GM23248 (cell line): ENCODE data around the gene RPS16. TPM values are rescaled to one million over a fixed set of nuclear protein-coding genes. Genes with fewer than 3 reads are reported as not detected.

ENCODE experiments used
- DNase-seq: peaks from one replicate; pipeline ENCODE4 v3.0.0-alpha.2; 2015
- H2AFZ ChIP-seq: fragments of 200-600 bp; sonication (generic); 2 replicates; pipeline ENCODE4 v1.6.1; 2016; ENCODE audit warnings: antibody characterized with exemption
- H3F3A ChIP-seq: fragments of 200-600 bp; sonication (generic); 2 replicates; pipeline ENCODE4 v1.6.1; 2016; ENCODE audit warnings: mild to moderate bottlenecking, antibody characterized with exemption, mixed run types; ENCODE audit not compliant: insufficient read depth
- H3K27ac ChIP-seq: fragments of 200-600 bp; sonication (generic); 2 replicates; pipeline ENCODE4 v1.5.1; 2016; ENCODE audit warnings: mild to moderate bottlenecking
- H3K27me3 ChIP-seq: fragments of 200-600 bp; sonication (generic); replicated peaks from 2 replicates; pipeline ENCODE4 v1.6.1; 2016; ENCODE audit warnings: mild to moderate bottlenecking; ENCODE audit not compliant: insufficient read depth
- H3K36me3 ChIP-seq: fragments of 200-600 bp; sonication (generic); 2 replicates; pipeline ENCODE4 v1.6.1; 2016; ENCODE audit warnings: low read depth, mild to moderate bottlenecking
- H3K4me1 ChIP-seq: fragments of 200-600 bp; sonication (generic); 2 replicates; pipeline ENCODE4 v1.6.1; 2016; ENCODE audit warnings: mild to moderate bottlenecking; ENCODE audit not compliant: insufficient read depth
- H3K4me2 ChIP-seq: fragments of 200-600 bp; sonication (generic); one replicate; pipeline ENCODE4 v1.6.1; 2016; ENCODE audit warnings: mild to moderate bottlenecking; ENCODE audit not compliant: unreplicated experiment
- H3K4me3 ChIP-seq: fragments of 200-600 bp; sonication (generic); 2 replicates; pipeline ENCODE4 v1.5.1; 2016; ENCODE audit warnings: mild to moderate bottlenecking
- H3K79me2 ChIP-seq: fragments of 200-600 bp; sonication (generic); 2 replicates; pipeline ENCODE4 v1.6.1; 2016; ENCODE audit warnings: mild to moderate bottlenecking; ENCODE audit not compliant: insufficient read depth
- H3K9ac ChIP-seq: fragments of 200-600 bp; sonication (generic); 2 replicates; pipeline ENCODE4 v1.6.1; 2016; ENCODE audit warnings: mild to moderate bottlenecking
- H3K9me2 ChIP-seq: fragments of 200-600 bp; sonication (generic); 2 replicates; pipeline ENCODE4 v1.6.1; 2016; ENCODE audit warnings: mixed run types, mild to moderate bottlenecking, moderate library complexity; ENCODE audit not compliant: insufficient read depth
- H3K9me3 ChIP-seq: fragments of 200-600 bp; sonication (generic); one replicate; pipeline ENCODE4 v1.6.1; 2017; ENCODE audit warnings: low read depth
- H4K20me1 ChIP-seq: fragments of 200-600 bp; sonication (generic); 2 replicates; pipeline ENCODE4 v1.6.0; 2016; ENCODE audit not compliant: insufficient read depth
- EZH2 ChIP-seq: fragments of 200-600 bp; sonication (generic); IDR thresholded peaks from 2 replicates; pipeline ENCODE4 v1.6.1; 2018; ENCODE audit warnings: antibody characterized with exemption, mild to moderate bottlenecking; ENCODE audit not compliant: insufficient read depth, poor library complexity, severe bottlenecking
- EZH2phosphoT487 ChIP-seq: fragments of 200-600 bp; sonication (generic); IDR thresholded peaks from 2 replicates; pipeline ENCODE4 v1.6.1; 2018; ENCODE audit warnings: antibody characterized with exemption, moderate library complexity, mild to moderate bottlenecking, low read depth; ENCODE audit not compliant: insufficient read depth
- WGBS, 2 experiments: methylation state at CpG; one replicate each; pipeline ENCODE4 v1.1.6; 2015 to 2017; ENCODE audit warnings: low lambda C conversion rate in 2 of 2, low coverage in 1 of 2; ENCODE audit errors: missing lambda C conversion rate in 2 of 2; 5-methylcytosine and 5-hydroxymethylcytosine counted together
- in situ Hi-C: fragments of 300-500 bp; cut with MboI; formaldehyde crosslinking; loops from 2 replicates; pipeline ENCODE4 v1.15.0; 2020
- polyA plus RNA-seq: library from polyadenylated mRNA; unstranded; fragments of >200 nt; fragmentation: Nextera tagmentation; extraction: Ambion mirVana; gene quantifications from 2 replicates; pipeline ENCODE4 v1.2.1, GENCODE V29; 2016
- total RNA-seq: library from RNA; depleted of rRNA; stranded (reverse); fragments of >200 nt; shearing (Covaris generic); gene quantifications from 2 replicates; pipeline ENCODE4 v1.2.3, GENCODE V29; 2014

Gene RPS16
- total and polyA plus RNA-seq, 2 experiments from 2014 or later: 136 to 542 TPM

DNA sequence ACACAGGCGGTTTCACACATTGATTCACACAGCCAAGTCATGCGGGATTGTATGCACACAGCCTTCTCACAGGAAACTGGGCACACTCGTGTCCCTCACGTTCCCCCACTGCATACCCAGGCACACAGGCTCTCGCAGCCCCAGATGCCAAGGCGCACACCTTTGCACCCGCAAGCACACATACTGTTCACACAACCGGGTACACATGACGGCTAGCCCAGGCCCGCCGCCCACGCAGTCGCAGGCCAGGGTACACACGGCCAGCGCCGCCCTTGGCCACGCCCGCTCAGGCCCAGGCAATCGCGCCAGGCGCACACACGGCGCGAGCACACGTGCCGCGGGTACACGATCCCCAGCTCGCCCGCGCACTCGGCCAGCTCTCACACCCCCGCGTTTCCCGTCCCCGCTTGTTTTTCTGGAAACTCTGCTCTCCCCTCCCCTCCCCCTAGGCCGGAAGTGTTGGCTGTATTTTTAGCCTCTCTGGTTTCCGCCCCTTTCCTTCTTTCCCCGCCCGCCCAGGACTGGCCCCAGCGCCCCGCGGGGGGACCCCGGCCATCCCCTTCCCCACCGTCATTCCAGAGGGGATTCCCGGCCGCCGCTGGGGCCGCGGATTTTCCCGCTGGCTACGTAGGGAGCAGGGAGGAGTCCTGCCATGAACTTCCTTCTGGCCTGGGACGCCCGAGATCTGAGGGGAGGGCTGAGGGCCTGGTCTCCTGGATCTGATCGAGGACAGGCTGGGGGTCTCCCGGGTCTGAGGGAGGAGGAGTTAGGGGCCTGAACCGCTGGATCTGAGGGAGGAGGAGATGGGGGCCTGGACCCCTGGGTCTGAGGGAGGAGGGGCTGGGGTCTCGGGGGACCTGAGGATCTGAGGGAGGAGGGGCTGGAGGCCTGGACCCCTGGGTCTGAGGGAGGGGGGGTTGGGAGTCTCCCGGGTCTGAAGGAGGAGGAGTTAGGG is 33.1 kb downstream of the RPS16 start:
- peak overlapping the region; percentile 99 for H3K27ac ChIP-seq
- H3K36me3 ChIP-seq: no peaks in the 10 kb centered on the region; the same call in 1 of the 2 replicates
- H3K4me2 ChIP-seq: peak overlapping the region; percentile 92
- H3K4me1 ChIP-seq: peaks cover 47% of the 10 kb centered on the region
- DNase-seq: peak; percentile 96
- no peaks in the 10 kb centered on the region for H3K9me3 ChIP-seq
- no peaks in the 10 kb centered on the region for H3K9me2 ChIP-seq
- peaks cover 37% of the 10 kb centered on the region for H3F3A ChIP-seq
- peaks cover 9% of the 10 kb centered on the region for H3K79me2 ChIP-seq
- no peaks in the 10 kb centered on the region for H3K27me3 ChIP-seq
- H2AFZ ChIP-seq: 0 out of 2 replicates have a peak overlapping the region, but pooled peaks have one; percentile 22
- in situ Hi-C loops: no loop called here
- H3K4me3 ChIP-seq: peak overlapping the region; percentile 72
- H4K20me1 ChIP-seq: no peaks in the 10 kb centered on the region
- TF ChIP-seq EZH2: no peak
- WGBS, 2 experiments: 2 to 3% methylated on average over 39 to 58 of the region's 59 CpGs
- peak overlapping the region; percentile 96 for H3K9ac ChIP-seq

DNA sequence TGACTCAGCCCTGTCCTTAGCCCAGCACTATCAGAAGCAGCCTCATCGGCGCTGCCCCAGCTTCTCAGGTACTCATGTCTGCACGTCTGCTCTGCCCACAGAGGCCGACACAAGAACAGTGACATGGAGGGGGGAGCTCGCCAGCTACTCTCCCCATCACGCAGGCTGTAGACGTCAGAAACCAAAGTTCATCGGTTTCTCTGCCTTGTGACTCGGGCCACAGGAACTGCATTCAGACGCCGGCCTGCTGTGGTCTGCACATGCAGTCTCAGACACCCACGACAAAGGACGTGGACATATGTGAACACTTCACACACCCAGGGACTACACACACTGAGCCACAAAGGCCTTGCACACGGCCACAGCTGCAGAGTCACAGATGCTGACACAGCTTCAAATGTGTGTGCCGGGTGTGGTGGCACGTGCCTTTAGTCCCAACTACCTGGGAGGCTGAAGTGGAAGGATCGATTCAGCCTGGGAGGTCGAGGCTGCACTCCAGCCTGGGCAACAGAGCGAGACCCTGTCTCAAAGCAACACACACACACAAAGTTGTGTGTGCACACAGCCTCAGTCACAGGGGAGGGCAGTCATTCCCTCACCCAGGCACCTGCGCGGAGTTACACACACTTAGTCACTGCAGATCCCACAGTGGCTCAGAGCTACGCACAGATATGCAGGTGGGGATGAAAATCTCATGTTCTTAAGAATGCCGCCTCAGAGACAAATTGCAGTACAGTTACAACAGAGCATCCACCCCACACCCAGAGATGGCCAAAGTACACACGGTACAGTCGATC is 34.0 kb downstream of the RPS16 start:
- DNase-seq: peak; percentile 81
- peaks cover under 1% of the 10 kb centered on the region; the same call in 1 of the 2 replicates for H3K79me2 ChIP-seq
- WGBS, 2 experiments: 24 to 27% methylated on average over 24 to 25 of the region's 25 CpGs
- no peaks in the 10 kb centered on the region for H3K9me3 ChIP-seq
- H3K27me3 ChIP-seq: no peaks in the 10 kb centered on the region
- peak overlapping the region; percentile 99 for H3K27ac ChIP-seq
- H3F3A ChIP-seq: peaks cover 43% of the 10 kb centered on the region
- H3K4me3 ChIP-seq: no peak overlapping the region
- no peaks in the 10 kb centered on the region for H3K36me3 ChIP-seq
- TF ChIP-seq EZH2phosphoT487: no peak
- TF ChIP-seq EZH2: no peak
- H3K9ac ChIP-seq: peak overlapping the region; percentile 96
- no peaks in the 10 kb centered on the region for H3K9me2 ChIP-seq
- H3K4me1 ChIP-seq: peaks cover 47% of the 10 kb centered on the region
- H4K20me1 ChIP-seq: no peaks in the 10 kb centered on the region
- in situ Hi-C loops: no loop called here
- H2AFZ ChIP-seq: no peak overlapping the region
- no peak overlapping the region for H3K4me2 ChIP-seq

DNA sequence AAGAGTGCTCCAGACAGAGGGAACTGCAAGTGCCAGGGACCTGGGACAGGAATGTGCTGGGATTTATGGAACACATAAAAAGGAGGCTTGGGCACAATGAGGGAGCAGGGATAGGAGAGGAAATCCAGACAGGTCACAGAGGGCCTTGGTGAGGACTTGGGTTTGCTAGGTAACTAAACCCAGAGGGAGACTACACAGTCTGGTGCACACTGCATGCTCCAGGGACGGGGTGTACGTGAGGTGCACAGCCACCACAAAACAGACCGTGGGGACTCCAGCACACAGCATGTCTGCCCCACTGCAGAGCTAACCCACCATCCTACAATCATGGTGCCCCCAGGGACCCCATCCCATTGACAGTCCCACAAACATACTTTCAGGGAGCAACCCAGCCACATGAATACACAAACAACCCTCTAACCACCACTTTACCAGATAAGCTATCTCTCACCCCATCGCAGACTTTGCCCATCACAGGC is 34.6 kb downstream of the RPS16 start:
- DNase-seq: no peak
- Histone ChIP-seq H3K79me2 (no peaks in the 10 kb centered on the region), H3K9ac (peak overlapping the region; percentile 96), H3K27me3 (no peaks in the 10 kb centered on the region), H3K4me3 (no peak overlapping the region), H3K9me2 (no peaks in the 10 kb centered on the region), H3K9me3 (no peaks in the 10 kb centered on the region), H3K4me2 (no peak overlapping the region), H2AFZ (no peak overlapping the region), H3F3A (peaks cover 43% of the 10 kb centered on the region), H3K4me1 (peaks cover 44% of the 10 kb centered on the region), H4K20me1 (no peaks in the 10 kb centered on the region), H3K36me3 (no peaks in the 10 kb centered on the region), H3K27ac (peak overlapping the region; percentile 99)
- WGBS, 2 experiments: 67 to 70% methylated on average over 4 of the region's 4 CpGs
- no peak for TF ChIP-seq EZH2phosphoT487
- no peak for TF ChIP-seq EZH2
- in situ Hi-C loops: no loop called here

DNA sequence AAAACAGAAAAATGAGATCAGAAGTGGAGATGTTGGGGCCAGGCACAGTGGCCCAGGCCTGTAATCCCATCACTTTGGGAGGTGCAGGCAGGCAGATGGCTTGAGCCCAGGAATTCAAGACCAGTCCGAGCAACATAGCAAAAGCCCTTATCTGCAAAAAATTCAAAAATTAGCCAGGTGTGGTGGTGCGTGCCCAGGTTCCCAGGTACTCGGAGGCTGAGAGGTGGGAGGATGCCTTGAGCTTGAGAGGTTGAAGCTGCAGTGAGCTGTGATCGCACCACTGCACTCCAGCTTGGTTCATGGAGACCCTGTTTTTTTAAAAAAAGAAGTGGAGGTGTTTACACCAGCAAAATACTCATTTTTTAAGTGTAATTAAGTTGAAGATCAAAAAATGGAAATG is 35.7 kb downstream of the RPS16 start:
- DNase-seq: no peak
- H2AFZ ChIP-seq: no peak overlapping the region
- no peak overlapping the region for H3K27ac ChIP-seq
- H3K4me1 ChIP-seq: peaks cover 41% of the 10 kb centered on the region
- H3K9ac ChIP-seq: no peak overlapping the region
- no peaks in the 10 kb centered on the region for H3K9me3 ChIP-seq
- H3K4me2 ChIP-seq: no peak overlapping the region
- no peaks in the 10 kb centered on the region for H3K27me3 ChIP-seq
- in situ Hi-C loops: no loop called here
- no peak for TF ChIP-seq EZH2phosphoT487
- TF ChIP-seq EZH2: no peak
- no peaks in the 10 kb centered on the region for H3K9me2 ChIP-seq
- H3F3A ChIP-seq: peaks cover 43% of the 10 kb centered on the region
- no peaks in the 10 kb centered on the region for H4K20me1 ChIP-seq
- no peaks in the 10 kb centered on the region for H3K79me2 ChIP-seq
- WGBS, 2 experiments: 92 to 95% methylated on average over 4 of the region's 4 CpGs
- no peaks in the 10 kb centered on the region for H3K36me3 ChIP-seq
- no peak overlapping the region for H3K4me3 ChIP-seq
